K562 (cell line): ENCODE results near the gene PRKCE. TPM values are rescaled to one million over a fixed set of nuclear protein-coding genes. Genes with fewer than 3 reads are reported as not detected.

Source experiments
- ATAC-seq: fragments of 200-7000 bp; cut with Tn5 transposase; 3 replicates; pipeline ENCODE4 v1.9.1; 2020; ENCODE audit warnings: moderate library complexity
- BruUV-seq: library from RNA; stranded (reverse); fragments of 400-500 nt; replicated peaks from 2 replicates; lab custom pipeline; 2021; lab: Mats Ljungman, UMichigan
- CTCF ChIA-PET: fragments of 300-600 bp; formaldehyde crosslinking; extraction: SDS; loops from one replicate; lab custom pipeline; 2021; ENCODE audit warnings: low intra/inter-chr PET ratio; lab: Yijun Ruan, JAX
- POLR2A ChIA-PET: fragments of 300-600, 350-650 bp; sonication (Branson Sonifier 250); formaldehyde crosslinking; extraction: SDS; loops from one replicate; lab custom pipeline; 2021; ENCODE audit warnings: antibody characterized with exemption, inconsistent platforms; lab: Yijun Ruan, JAX
- DNase-seq, 4 experiments: peaks; one replicate each; pipeline versions ENCODE4 v3.0.0 to v3.0.0-alpha.2; 2011 to 2018; ENCODE audit warnings: low spot score in 3 of 4, mixed read lengths in 3 of 4; ENCODE audit errors: extremely low read depth in 1 of 4
- FAIRE-seq: peaks from 2 replicates; lab custom pipeline; 2011; peaks lifted over from hg19 to GRCh38; lab: Jason Lieb, UNC
- H2AFZ ChIP-seq: 2 replicates; pipeline ENCODE4 v1.6.0; 2011; ENCODE audit warnings: low read depth, low read length, control low read depth, inconsistent platforms
- H3K27ac ChIP-seq: fragments of 200-600 bp; 3 replicates; pipeline ENCODE4 v1.8.0; 2011; ENCODE audit warnings: low read depth, mild to moderate bottlenecking, control low read depth, inconsistent platforms, low read length, moderate library complexity, mixed read lengths; ENCODE audit errors: extremely low read depth
- H3K27me3 ChIP-seq, 2 experiments: fragments of 300-600 bp in 1 of 2; 2 replicates in 1 of 2; 3 replicates in 1 of 2; pipeline versions ENCODE4 v1.6.0 to v1.8.0; 2011; ENCODE audit warnings: inconsistent platforms in 2 of 2, low read length in 2 of 2, mild to moderate bottlenecking in 1 of 2, mixed read lengths in 1 of 2, moderate library complexity in 1 of 2; ENCODE audit not compliant: control insufficient read depth in 2 of 2, insufficient read depth in 2 of 2
- H3K36me3 ChIP-seq: fragments of 300-600 bp; 3 replicates; pipeline ENCODE4 v1.8.0; 2011; ENCODE audit warnings: mild to moderate bottlenecking, low read length, inconsistent platforms; ENCODE audit not compliant: control insufficient read depth, insufficient read depth
- H3K4me1 ChIP-seq, 2 experiments: fragments of 200-600 bp in 1 of 2; replicated peaks in 1 of 2; 2 replicates in 1 of 2; 3 replicates in 1 of 2; pipeline versions ENCODE4 v1.5.1 to v1.8.0; 2011; ENCODE audit warnings: inconsistent platforms in 2 of 2, low read length in 2 of 2, mild to moderate bottlenecking in 1 of 2, mixed read lengths in 1 of 2, moderate library complexity in 1 of 2; ENCODE audit not compliant: control insufficient read depth in 2 of 2, insufficient read depth in 2 of 2
- H3K4me2 ChIP-seq: 2 replicates; pipeline ENCODE4 v1.6.1; 2011; ENCODE audit warnings: low read length, control low read depth, inconsistent platforms, mixed read lengths; ENCODE audit not compliant: insufficient read depth
- H3K4me3 ChIP-seq: fragments of 200-600 bp; sonication (generic), shearing (Covaris generic); 2 replicates; pipeline ENCODE4 v1.5.1; 2016; ENCODE audit warnings: control low read depth, inconsistent platforms
- H3K79me2 ChIP-seq: fragments of 200-600 bp; 3 replicates; pipeline ENCODE4 v1.8.0; 2011; ENCODE audit warnings: low read length, inconsistent platforms; ENCODE audit not compliant: control insufficient read depth, insufficient read depth
- H3K9ac ChIP-seq, 2 experiments: 2 replicates each; pipeline versions ENCODE4 v1.6.0 to v1.6.1; 2011; ENCODE audit warnings: low read depth in 2 of 2, low read length in 2 of 2, control low read depth in 1 of 2, inconsistent platforms in 1 of 2, mild to moderate bottlenecking in 1 of 2, mixed read lengths in 1 of 2; ENCODE audit not compliant: insufficient read depth in 1 of 2
- H3K9me1 ChIP-seq: one replicate; pipeline ENCODE4 v1.6.0; 2011; ENCODE audit warnings: inconsistent platforms, mild to moderate bottlenecking, low read length, moderate library complexity; ENCODE audit not compliant: control insufficient read depth, insufficient read depth
- H3K9me3 ChIP-seq: replicated peaks from 2 replicates; pipeline ENCODE4 v1.5.1; 2011; ENCODE audit warnings: low read depth, low read length, inconsistent platforms; ENCODE audit not compliant: control insufficient read depth, insufficient read depth
- H4K20me1 ChIP-seq: replicated peaks from 2 replicates; pipeline ENCODE4 v1.6.1; 2011; ENCODE audit warnings: low read length, inconsistent platforms, mixed read lengths; ENCODE audit not compliant: control insufficient read depth, insufficient read depth
- ATF7 ChIP-seq: fragments of 450-650 bp; IDR thresholded peaks from 2 replicates; pipeline ENCODE4 v1.7.1; 2014; ENCODE audit warnings: mild to moderate bottlenecking, moderate library complexity
- BRD4 ChIP-seq: fragments of 200-600 bp; sonication (generic); IDR thresholded peaks from 2 replicates; pipeline ENCODE4 v1.6.1; 2017; ENCODE audit warnings: inconsistent platforms
- ETV6 ChIP-seq, 3 experiments: fragments of 150-350 bp in 1 of 3; sonication (generic) in 1 of 3; formaldehyde crosslinking in 1 of 3; IDR thresholded peaks; 2 replicates each; pipeline versions ENCODE4 v1.6.1 to v1.8.0; 2014 to 2022; ENCODE audit warnings: borderline replicate concordance in 2 of 3, low read depth in 2 of 3, antibody characterized with exemption in 1 of 3, low read length in 1 of 3, mild to moderate bottlenecking in 1 of 3, missing genetic modification reagents in 1 of 3
- GATAD2B ChIP-seq: fragments of 450-650 bp; IDR thresholded peaks from 2 replicates; pipeline ENCODE4 v1.6.1; 2017; ENCODE audit warnings: mild to moderate bottlenecking, borderline replicate concordance
- JUNB ChIP-seq: fragments of 450-650 bp; formaldehyde crosslinking; conservative IDR thresholded peaks from 2 replicates; pipeline ENCODE4 v1.4.0; 2020; ENCODE audit warnings: mild to moderate bottlenecking
- NR3C1 ChIP-seq: sonication (generic); formaldehyde crosslinking; IDR thresholded peaks from 2 replicates; pipeline ENCODE4 v1.8.1; 2022; ENCODE audit warnings: missing genetic modification reagents
- PHB ChIP-seq: fragments of 250-450 bp; sonication (Bioruptor Pico); IDR thresholded peaks from 2 replicates; pipeline ENCODE4 v1.5.0; 2021
- STAT5A ChIP-seq: IDR thresholded peaks from 2 replicates; pipeline ENCODE4 v1.6.1; 2012; ENCODE audit warnings: low read length, inconsistent platforms, borderline replicate concordance
- THAP7 ChIP-seq: fragments of 250-450 bp; sonication (Bioruptor Pico); IDR thresholded peaks from 2 replicates; pipeline ENCODE4 v1.5.0; 2021
- YY1 ChIP-seq, 3 experiments: IDR thresholded peaks; 2 replicates each; pipeline ENCODE4 v1.6.1; 2011; ENCODE audit warnings: low read length in 2 of 3, mild to moderate bottlenecking in 2 of 3, moderate library complexity in 2 of 3, borderline replicate concordance in 1 of 3, control low read depth in 1 of 3, low read depth in 1 of 3; ENCODE audit not compliant: insufficient read depth in 3 of 3, insufficient replicate concordance in 2 of 3, control insufficient read depth in 1 of 3, insufficient read length in 1 of 3; ENCODE audit errors: extremely low read depth in 1 of 3
- ZNF134 ChIP-seq: fragments of 250-450 bp; sonication (Bioruptor Pico); conservative IDR thresholded peaks from 2 replicates; pipeline ENCODE4 v1.4.0; 2020
- ZNF146 ChIP-seq: IDR thresholded peaks from one replicate; pipeline ENCODE4 v1.6.1; 2018; ENCODE audit warnings: missing compliant biosample characterization; ENCODE audit not compliant: unreplicated experiment
- ZNF263 ChIP-seq: sonication (generic); formaldehyde crosslinking; IDR thresholded peaks from 2 replicates; pipeline ENCODE4 v1.8.0; 2022; ENCODE audit warnings: mild to moderate bottlenecking, missing genetic modification reagents, borderline replicate concordance
- ZNF444 ChIP-seq: fragments of 250-450 bp; sonication (Bioruptor Pico); IDR thresholded peaks from 2 replicates; pipeline ENCODE4 v1.4.0; 2020; ENCODE audit warnings: mild to moderate bottlenecking, moderate library complexity
- WGBS: fragments of 100-300 bp; shearing (Covaris generic); methylation state at CpG from one replicate; pipeline ENCODE4 v1.1.6; 2016; ENCODE audit warnings: low coverage, mixed read lengths; ENCODE audit not compliant: insufficient coverage; ENCODE audit errors: missing lambda C conversion rate; 5-methylcytosine and 5-hydroxymethylcytosine counted together
- in situ Hi-C: fragments of 300-500 bp; cut with MboI; formaldehyde crosslinking; loops from 4 replicates; pipeline ENCODE4 v1.15.0; 2018; ENCODE audit warnings: inconsistent platforms, mixed read lengths
- intact Hi-C: fragments of 100-400 bp; cut with micrococcal nuclease; formaldehyde crosslinking; loops from 2 replicates; pipeline ENCODE4 v1.14.2; 2022
- polyA plus RNA-seq, 8 experiments: library from polyadenylated mRNA; depleted of rRNA in 4 of 8; stranded (reverse) in 5 of 8; unstranded in 3 of 8; fragments of >200 nt; fragmentation: Nextera tagmentation in 2 of 8; fragmentation: Illumina TruSeq in 1 of 8; extraction: Ambion mirVana in 2 of 8; extraction: Trizol in 1 of 8; gene quantifications; 2 replicates each; pipeline versions ENCODE4 v1.2.1 to v1.2.3, GENCODE V29; 2011 to 2014; ENCODE audit warnings: inconsistent platforms in 1 of 8, missing spikeins in 1 of 8
- total RNA-seq, 7 experiments: library from RNA; depleted of rRNA in 6 of 7; stranded (reverse); fragments of >200 nt in 6 of 7; fragmentation: Illumina TruSeq in 2 of 7; extraction: Trizol in 2 of 7; gene quantifications; 2 replicates each; pipeline versions ENCODE4 v1.2.1 to v1.2.3, GENCODE V29; 2011 to 2021; ENCODE audit warnings: low replicate concordance in 1 of 7
- TF ChIP-seq, protein P1 (sequence below): IDR thresholded peaks from 2 replicates; pipeline ENCODE4 v1.6.1; 2012; ENCODE audit warnings: low read depth, low read length, improper control_type of control experiment, borderline replicate concordance

Gene PRKCE
- total and polyA plus RNA-seq, 9 of the 15 experiments (the other 6 are each of a cell fraction or from before 2014, with no cell fraction given), result 0.06 to 1.0 (median 0.22) TPM; not detected in 1

DNA sequence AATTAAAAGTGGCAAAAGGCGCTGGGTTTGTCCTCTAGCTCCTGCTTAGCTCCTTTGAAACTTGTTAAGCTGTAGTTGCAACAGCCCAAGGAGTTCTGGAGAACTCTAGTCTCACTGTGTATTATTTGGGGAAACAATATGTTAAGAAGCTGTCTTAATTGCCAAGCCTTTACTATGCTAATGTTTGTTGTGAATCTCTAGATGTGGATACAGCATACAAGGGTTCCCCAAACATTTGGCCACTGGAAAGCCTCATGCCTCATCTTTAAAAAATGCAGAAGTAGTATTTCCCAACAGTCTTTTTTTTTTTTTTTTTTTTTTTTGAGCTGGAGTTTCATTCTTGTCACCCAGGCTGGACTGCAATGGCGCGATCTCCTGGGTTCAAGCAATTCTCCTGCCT, 236.7 kb downstream of the PRKCE start:
- Histone ChIP-seq H3K4me1 (no peaks in the 10 kb centered on the region), H3K36me3 (no peaks in the 10 kb centered on the region), H4K20me1 (no peaks in the 10 kb centered on the region), H3K4me3 (no peak overlapping the region), H3K9me1 (no peaks in the 10 kb centered on the region), H3K9me3 (no peaks in the 10 kb centered on the region), H3K9ac (no peak overlapping the region), H3K4me2 (no peak overlapping the region), H3K79me2 (no peaks in the 10 kb centered on the region), H2AFZ (no peak overlapping the region), H3K27me3 (peaks cover 11 to 45% of the 10 kb centered on the region in 2 experiments; a peak in 4 of 5 replicates), H3K27ac (no peak overlapping the region)
- POLR2A ChIA-PET, result no interaction called here
- intact Hi-C loops, result no loop called here
- ATAC-seq, result no peak
- WGBS, result 0% methylated on average over 3 of the region's 3 CpGs
- TF ChIP-seq ATF7 (no peak), ETV6 (IDR thresholded peaks at IDR 0.05; ENCODE audit: borderline replicate concordance in 1 of 2, low read depth in 2 of 2, low read length in 1 of 2) (no peak), ETV6 (CRISPR knock-in tag; IDR thresholded peaks at IDR 0.05; ENCODE audit: borderline replicate concordance) (no peak)
- DNase-seq, result no peak
- FAIRE-seq, result no peak
- CTCF ChIA-PET, result no interaction called here
- no TSS peak for BruUV-seq
- in situ Hi-C loops, result no loop called here

DNA sequence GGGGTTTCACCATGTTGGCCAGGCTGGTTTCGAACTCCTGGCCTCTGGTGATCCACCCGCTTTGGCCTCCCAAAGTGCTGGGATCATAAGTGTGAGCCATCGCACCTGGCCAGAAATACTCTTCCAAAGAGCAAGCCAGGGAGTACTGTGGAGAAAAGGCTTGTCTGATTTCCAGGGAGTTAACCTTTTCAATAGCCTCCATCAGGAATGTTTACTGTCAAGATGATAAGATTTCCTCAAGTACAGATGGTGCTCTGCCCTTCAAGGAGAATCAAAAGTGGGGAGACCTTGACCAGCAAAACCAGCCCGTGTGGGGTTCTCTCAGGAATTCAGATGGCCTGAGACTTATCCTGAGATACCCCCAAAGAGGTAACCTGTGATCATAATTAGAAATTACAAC, 237.2 kb downstream of the PRKCE start:
- ATAC-seq (no peak), DNase-seq (no peak), FAIRE-seq (no peak)
- H3K4me1 ChIP-seq, result no peaks in the 10 kb centered on the region
- 0% methylated on average over 4 of the region's 4 CpGs for WGBS
- no peaks in the 10 kb centered on the region for H3K79me2 ChIP-seq
- H3K4me3 ChIP-seq, result no peak overlapping the region
- no peaks in the 10 kb centered on the region for H4K20me1 ChIP-seq
- peaks cover 11 to 42% of the 10 kb centered on the region in 2 experiments; a peak in 4 of 5 replicates for H3K27me3 ChIP-seq
- ChIA-PET CTCF (no interaction called here), POLR2A (no interaction called here)
- no peaks in the 10 kb centered on the region for H3K36me3 ChIP-seq
- in situ Hi-C loops (no loop called here), intact Hi-C loops (no loop called here)
- no peak overlapping the region for H2AFZ ChIP-seq
- no peak overlapping the region for H3K4me2 ChIP-seq
- no peaks in the 10 kb centered on the region for H3K9me1 ChIP-seq
- no peak overlapping the region for H3K27ac ChIP-seq
- no peak overlapping the region for H3K9ac ChIP-seq
- no peaks in the 10 kb centered on the region for H3K9me3 ChIP-seq
- BruUV-seq, result no TSS peak
- TF ChIP-seq STAT5A, result no peak
- TF ChIP-seq YY1 (IDR thresholded peaks at IDR 0.05; ENCODE audit: borderline replicate concordance in 1 of 3, control insufficient read depth in 1 of 3, extremely low read depth in 1 of 3, insufficient read depth in 3 of 3, insufficient read length in 1 of 3, insufficient replicate concordance in 2 of 3, low read depth in 1 of 3, low read length in 2 of 3), result no peak
- TF ChIP-seq ZNF134 (CRISPR knock-in tag), result no peak
- TF ChIP-seq GATAD2B, result no peak
- no peak for TF ChIP-seq THAP7 (CRISPR knock-in tag)
- TF ChIP-seq BRD4, result no peak
- TF ChIP-seq JUNB, result no peak
- TF ChIP-seq PHB (CRISPR knock-in tag), result no peak
- no peak for TF ChIP-seq NR3C1 (CRISPR knock-in tag)
- TF ChIP-seq, protein P1, sequence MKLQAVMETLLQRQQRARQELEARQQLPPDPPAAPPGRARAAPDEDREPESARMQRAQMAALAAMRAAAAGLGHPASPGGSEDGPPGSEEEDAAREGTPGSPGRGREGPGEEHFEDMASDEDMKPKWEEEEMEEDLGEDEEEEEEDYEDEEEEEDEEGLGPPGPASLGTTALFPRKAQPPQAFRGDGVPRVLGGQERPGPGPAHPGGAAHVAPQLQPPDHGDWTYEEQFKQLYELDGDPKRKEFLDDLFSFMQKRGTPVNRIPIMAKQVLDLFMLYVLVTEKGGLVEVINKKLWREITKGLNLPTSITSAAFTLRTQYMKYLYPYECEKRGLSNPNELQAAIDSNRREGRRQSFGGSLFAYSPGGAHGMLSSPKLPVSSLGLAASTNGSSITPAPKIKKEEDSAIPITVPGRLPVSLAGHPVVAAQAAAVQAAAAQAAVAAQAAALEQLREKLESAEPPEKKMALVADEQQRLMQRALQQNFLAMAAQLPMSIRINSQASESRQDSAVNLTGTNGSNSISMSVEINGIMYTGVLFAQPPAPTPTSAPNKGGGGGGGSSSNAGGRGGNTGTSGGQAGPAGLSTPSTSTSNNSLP, result no peak
- TF ChIP-seq ZNF444, result no peak
- TF ChIP-seq ZNF146 (CRISPR knock-in tag), result no peak
- no peak for TF ChIP-seq ZNF263 (CRISPR knock-in tag)
